NCI-H526 treated with DMSO at 0.1 percent for 48 hours (cell line): Measurements from ENCODE around the gene MAPK4.
"Not testable (repeated sequence)": the region's sequence is repeated elsewhere in the genome, so short reads cannot be mapped to it uniquely, and the experiment has no call there.

ENCODE experiments used
- DNase-seq: peaks from one replicate; lab custom pipeline; 2025; lab: John Stamatoyannopoulos, UW

The MAPK4 gene

DNA sequence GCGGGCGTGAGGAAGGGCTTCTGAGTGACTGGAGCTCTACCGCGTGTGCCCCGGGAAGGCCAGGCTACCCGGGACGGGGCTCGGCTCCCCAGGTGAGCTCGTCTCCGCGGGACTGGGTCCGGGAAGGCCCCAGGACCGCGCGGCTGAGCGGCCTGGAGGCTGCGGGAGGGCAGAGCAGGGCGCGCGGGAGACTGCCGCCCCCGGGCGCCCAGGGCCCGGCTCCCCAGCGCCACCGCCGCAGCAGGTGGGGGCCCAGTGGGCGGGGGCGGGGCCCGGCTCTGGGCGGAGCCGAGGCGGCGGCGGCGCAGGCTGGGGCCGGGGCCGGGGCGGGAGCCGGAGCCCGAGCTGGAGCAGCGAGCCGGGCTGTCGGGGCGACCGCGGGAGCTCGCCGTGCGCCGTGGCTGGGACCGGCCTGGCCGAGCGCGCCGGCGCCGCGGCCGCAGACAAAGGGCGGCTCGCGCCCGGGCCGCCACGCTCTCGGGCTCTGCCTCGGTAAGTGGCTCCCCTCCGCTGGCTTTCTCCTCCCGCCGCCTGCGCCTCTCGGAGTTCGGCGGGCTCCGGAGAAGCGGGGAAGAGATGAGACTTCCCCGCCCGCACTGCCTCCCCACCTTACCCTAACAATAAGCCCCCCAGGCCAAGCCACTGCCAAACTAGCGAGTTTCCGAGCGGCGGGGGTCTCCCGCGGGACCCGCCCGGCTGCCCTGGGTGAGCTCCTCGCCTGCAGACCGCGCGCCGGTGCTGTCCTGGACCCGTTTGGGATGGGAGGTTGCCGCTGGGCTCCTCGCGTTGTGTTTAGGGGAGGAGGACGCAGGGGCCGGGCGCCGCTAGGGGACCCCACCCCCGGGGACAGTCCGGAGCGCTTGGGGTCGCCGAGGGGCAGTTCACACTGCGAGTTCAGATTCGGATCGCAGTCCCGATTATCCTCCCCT, at the start of gene MAPK4:
Gene MAPK4, plus strand, starts transcription at position 336 of the 929 bp plus-strand sequence. CDS start 103,872 bp downstream, outside the sequence.
- peak; percentile 40 for DNase-seq

DNA sequence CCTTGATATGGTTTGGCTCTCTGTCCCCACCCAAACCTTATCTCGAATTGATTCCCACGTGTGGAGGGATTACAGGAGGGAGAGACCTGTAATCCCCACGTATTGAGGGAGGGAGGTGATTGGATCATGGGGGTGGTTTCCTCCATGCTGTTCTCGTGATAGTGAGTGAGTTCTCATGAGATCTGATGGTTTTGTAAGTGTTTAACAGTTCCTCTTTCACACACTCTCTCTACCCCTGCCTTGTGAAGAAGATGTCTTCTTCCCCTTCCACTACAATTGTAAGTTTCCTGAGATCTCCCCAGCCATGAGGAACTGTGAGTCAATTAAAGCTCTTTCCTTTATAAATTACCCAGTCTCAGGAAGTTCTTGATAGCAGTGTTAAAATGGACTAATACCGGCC, 42.6 kb upstream of the MAPK4 start:
- DNase-seq = not testable (repeated sequence)

GRCh38 chr18:50518787-50519546, 40.9 kb upstream of the MAPK4 start:
- peak; percentile 82 for DNase-seq

GRCh38 chr18:50523165-50523564, 36.7 kb upstream of the MAPK4 start:
- no peak for DNase-seq

DNA sequence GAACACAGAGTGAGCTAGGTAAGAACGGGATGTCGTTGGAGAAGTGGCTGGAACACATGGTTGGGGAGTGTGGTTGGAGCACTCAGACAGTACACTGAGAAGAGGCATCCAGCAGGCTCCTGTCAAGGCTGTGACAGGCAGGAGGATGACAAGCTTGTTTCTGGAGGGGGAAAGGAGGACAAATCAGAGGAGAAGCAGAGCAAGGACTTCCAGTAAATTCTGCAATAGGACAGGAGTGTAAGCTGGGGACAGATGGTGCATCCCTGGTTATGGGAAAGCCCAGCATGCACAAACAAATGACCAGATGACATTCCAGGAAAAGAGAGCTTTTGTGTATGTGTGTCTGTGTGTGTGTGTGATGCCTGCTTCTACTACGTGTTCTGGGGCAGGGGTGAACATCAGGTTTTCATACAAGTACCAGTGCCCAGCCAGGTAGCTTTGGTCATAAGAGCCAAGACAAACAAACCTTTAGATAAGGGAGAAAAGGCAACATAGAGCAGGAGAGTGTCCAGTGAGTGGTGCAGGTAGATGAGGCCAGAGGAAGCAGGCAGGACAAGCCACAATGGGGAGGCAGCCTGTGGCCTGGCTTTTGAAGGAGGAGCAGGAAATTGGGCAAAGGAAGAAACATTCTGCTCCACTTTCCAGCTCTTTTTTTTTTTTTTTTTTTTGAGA, 32.1 kb upstream of the MAPK4 start:
- DNase-seq = no peak

DNA sequence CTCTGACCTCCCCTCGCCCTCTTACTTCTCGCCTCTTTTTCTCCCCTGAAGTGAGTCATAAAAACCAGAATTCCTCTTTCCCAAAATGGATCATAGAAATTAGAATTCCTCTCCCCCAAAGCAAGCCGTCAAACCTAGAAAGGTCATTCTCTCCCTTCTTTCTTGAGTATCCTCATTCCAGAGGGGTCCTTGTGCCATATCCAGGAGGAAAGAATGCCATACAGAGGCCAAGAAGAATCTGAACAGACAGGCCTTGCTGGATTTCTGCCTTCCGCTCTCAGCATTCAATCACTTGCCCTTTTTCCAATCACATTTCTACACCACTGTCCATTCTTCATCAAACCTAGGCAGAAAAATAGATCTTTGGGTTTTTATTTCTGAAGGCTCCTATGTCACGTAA, 31.1 kb upstream of the MAPK4 start:
- DNase-seq = no peak

DNA sequence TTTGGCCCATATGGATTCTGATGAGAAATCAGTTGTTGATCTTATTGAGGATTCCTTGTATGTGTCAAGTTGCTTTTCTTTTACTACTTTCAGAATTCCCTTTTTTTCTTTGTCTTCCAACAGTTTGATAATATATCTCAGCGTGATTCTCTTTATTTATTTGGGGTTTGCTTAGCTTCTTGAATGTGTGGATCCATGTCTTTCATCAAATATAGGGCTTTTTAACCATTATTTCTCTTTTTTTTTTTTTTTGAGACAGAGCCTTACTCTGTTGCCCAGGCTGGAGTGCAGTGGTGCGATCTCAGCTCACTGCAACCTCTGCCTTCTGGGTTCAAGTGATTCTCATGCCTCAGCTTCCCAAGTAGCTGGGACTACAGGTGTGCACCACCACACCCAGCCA, 26.1 kb upstream of the MAPK4 start:
- DNase-seq = not testable (repeated sequence)

DNA sequence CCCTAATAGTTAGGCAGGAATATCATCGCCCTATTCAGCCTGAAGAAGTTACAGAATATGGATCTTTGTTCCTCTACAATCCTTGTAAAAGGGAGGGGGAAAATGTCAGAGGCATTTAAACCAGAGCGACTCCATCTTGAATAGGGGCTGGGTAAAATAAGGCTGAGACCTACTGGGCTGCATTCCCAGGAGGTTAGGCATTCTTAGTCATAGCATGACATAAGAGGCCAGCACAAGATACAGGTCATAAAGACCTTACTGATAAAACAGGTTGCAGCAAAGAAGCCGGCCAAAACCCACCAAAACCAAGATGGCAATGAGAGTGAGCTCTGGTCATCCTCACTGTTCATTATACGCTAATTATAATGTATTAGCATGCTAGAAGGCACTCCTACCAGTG, 15.4 kb upstream of the MAPK4 start:
- DNase-seq = not testable (repeated sequence)

DNA sequence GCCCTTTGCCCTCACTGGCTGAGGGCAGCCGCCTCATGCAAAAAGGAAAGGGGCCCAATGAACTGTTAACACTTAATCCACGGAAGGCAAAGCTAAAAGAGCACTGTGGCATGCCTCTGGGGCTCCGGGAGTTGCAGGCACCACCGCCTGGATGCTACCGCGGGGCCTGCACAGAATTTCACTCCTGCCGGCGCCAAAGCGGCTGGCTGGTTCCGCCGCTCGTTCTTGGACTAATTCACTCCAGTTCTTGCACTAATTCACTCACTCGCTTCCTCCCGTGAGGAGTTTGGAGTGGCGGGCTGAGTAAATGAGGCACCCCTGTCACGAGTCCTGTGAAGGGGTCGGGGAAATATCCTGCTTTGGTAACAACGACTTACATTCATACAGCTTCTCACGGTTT, 14.0 kb upstream of the MAPK4 start:
- no peak for DNase-seq

GRCh38 chr18:50548160-50548559, 11.7 kb upstream of the MAPK4 start:
- DNase-seq = no peak

GRCh38 chr18:50551651-50552050, 8.2 kb upstream of the MAPK4 start:
- not testable (repeated sequence) for DNase-seq

DNA sequence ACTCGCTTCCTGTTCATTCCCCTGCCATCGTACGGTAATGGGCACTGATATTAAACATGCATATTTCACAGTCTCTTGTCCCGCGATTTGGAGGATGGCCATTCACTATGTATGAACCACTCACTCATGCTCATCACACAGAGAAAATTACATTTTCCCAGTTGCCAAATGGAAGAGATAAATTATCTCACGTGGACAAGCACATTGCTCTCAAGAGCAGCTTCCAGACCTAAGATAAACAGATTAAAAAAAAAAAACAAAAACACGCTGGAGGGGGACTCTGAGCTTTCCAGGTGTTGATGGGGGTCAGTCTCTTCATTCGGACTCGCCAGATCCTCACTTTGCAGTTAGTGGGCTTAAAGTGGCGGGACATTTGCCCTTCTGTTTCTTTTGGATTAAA, 1.7 kb upstream of the MAPK4 start:
- no peak for DNase-seq

- DNase-seq = no peak
Observed at GRCh38 chr18:50558948-50559751, 737 bp upstream of the MAPK4 start.

DNA sequence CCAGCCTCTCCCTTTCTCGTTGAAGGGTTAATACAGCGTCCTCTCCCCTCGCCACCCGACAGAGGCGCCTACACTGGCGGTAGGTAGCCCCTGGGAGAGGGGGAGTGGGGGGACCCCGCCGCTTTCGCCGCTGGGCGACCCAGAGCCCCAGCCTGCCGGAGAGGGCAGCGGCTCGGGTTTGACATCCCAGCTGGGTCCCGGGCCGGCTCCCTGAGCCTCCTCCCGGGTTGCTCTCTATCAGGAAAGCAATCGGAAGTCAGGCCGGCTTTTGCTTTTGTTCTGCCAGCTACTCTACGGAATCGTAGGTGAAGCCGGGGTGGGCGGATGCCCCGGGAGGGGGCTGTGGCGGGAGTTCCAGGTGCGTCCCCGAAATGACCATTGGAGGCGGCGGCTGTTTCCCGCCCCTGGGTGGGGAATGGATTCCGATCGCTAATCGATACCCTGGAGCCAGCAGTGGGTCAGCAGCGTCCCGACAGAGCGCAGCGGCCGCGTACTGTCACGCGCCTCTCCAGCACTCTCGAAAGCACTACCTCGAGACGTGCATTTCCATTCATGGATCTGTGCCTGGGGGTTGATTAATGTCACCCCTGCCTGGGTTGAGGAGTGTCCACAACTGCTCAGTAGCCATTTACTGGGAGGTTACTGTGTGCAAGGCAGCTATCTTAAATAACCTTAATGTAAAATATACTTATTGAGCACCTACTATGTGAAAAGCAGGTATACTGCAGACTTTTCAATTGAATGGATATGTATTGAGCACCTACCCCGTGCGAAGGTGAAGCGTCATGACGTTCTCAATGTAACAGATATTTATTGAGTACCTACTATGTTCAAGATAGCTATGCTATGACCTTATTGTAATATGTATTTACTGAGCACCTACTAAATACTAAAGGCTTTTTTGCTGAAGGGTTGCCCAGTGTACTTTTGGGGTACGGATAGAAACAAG, 1.1 kb downstream of the MAPK4 start:
- peak; percentile 31 for DNase-seq

DNA sequence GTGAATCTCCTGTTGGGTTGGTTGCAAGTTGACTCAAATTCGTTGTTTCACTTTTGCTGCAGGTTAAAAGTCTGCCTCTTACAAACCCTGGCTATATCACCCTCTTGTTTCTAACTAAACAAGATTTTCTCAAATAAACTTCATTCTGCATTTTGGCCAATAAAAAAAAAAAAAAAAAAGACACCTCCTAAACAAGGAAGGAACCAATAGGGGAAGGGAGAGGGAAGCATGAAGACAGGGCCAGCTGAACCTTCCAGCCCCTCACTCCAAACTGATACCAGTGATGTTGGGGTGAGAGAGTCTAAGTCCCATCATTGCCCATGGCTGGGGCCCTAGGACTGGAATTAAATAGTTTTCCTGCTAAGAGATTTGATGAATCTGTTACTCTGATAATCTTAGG, 2.4 kb downstream of the MAPK4 start:
- DNase-seq = not testable (repeated sequence)

GRCh38 chr18:50562686-50563085, 2.8 kb downstream of the MAPK4 start:
- no peak for DNase-seq

DNA sequence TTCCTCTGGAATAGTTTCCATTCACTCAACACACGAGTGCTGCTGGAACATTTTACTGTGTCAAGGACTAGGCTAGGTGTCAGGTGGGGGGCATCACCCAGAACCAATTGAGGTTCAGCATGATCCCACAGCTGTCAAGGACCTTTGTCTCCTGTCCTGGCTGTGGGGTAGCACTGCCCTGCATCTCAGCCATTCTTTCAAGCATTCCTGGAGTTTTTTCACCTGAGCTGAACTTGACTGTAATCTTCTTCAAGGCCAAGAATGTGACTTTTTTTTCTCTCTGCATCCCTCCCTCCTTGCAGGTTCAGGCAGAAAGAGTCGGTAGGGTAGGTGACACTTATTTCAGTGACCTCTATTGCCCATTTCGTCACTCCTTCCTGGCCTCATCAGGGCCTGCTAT, 3.5 kb downstream of the MAPK4 start:
- no peak for DNase-seq

GRCh38 chr18:50569930-50570329, 10.0 kb downstream of the MAPK4 start:
- no peak for DNase-seq

DNA sequence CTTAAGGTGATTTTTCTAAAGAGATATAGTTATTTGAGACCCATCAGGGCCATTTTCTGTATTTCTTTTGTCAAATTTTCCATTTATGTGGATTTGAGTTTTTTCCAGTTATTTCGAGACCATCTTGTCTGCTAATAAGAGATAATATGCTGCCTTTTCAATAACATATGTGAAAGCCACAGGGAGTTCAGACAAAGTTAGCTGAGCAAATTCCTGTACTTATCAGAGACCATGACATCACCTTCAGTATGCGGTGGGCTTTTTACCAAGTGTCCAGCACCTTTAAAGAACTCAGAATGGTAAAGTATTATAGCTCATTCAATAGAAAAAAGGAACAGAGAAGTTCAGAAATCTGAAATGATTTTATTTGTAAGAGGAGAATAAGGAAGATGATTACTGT, 11.7 kb downstream of the MAPK4 start:
- no peak for DNase-seq

GRCh38 chr18:50573196-50573595, 13.3 kb downstream of the MAPK4 start:
- DNase-seq = not testable (repeated sequence)
